GM19468 (cell line): ENCODE measurements around the gene PRRC1.
"Not testable (repeated sequence)": the region's sequence is repeated elsewhere in the genome, so short reads cannot be mapped to it uniquely, and the experiment has no call there.

Experiments
- ATAC-seq: cut with Tn5 transposase; IDR thresholded peaks from one replicate; pipeline ENCODE4 v1.9.1; 2021; ENCODE audit warnings: mild to moderate bottlenecking, moderate library complexity, moderate number of reproducible peaks; ENCODE audit not compliant: unreplicated experiment; ENCODE audit errors: extremely low read depth

PRRC1 gene

GRCh38 chr5:127536687-127537086, 19.2 kb downstream of the PRRC1 start:
- ATAC-seq, result no peak

GRCh38 chr5:127540553-127540952, 23.1 kb downstream of the PRRC1 start:
- not testable (repeated sequence) for ATAC-seq

GRCh38 chr5:127545249-127545648, 27.8 kb downstream of the PRRC1 start:
- not testable (repeated sequence) for ATAC-seq

GRCh38 chr5:127549551-127549950, 32.1 kb downstream of the PRRC1 start:
- no peak for ATAC-seq

GRCh38 chr5:127550652-127551409, 33.4 kb downstream of the PRRC1 start:
- no peak for ATAC-seq

- ATAC-seq, result no peak
These were observed 34.1 kb downstream of the PRRC1 start for GRCh38 chr5:127551410-127552041.

GRCh38 chr5:127555826-127556225, 38.4 kb downstream of the PRRC1 start:
- no peak for ATAC-seq

- ATAC-seq, result no peak
These were observed 39.3 kb downstream of the PRRC1 start for GRCh38 chr5:127556609-127557334.

GRCh38 chr5:127558273-127558672, 40.8 kb downstream of the PRRC1 start:
- ATAC-seq, result no peak

- ATAC-seq, result no peak
These were observed 43.8 kb downstream of the PRRC1 start for GRCh38 chr5:127561254-127561653.

GRCh38 chr5:127562252-127562651, 44.8 kb downstream of the PRRC1 start:
- ATAC-seq, result no peak

- no peak for ATAC-seq
These were observed 45.7 kb downstream of the PRRC1 start for GRCh38 chr5:127563136-127563535.

GRCh38 chr5:127564002-127564769, 46.7 kb downstream of the PRRC1 start:
- ATAC-seq, result peak; percentile 41

- ATAC-seq, result no peak
These were observed 48.3 kb downstream of the PRRC1 start for GRCh38 chr5:127565586-127566270.

- peak; percentile 57 for ATAC-seq
These were observed 49.8 kb downstream of the PRRC1 start for GRCh38 chr5:127567026-127567768.

GRCh38 chr5:127568166-127568565, 50.7 kb downstream of the PRRC1 start:
- ATAC-seq, result no peak

GRCh38 chr5:127569471-127569870, 52.0 kb downstream of the PRRC1 start:
- ATAC-seq, result not testable (repeated sequence)

GRCh38 chr5:127571314-127572131, 54.1 kb downstream of the PRRC1 start:
- peak; percentile 50 for ATAC-seq
